H1 (cell line): ENCODE results near the gene FAM76B. TPM values are rescaled to one million over a fixed set of nuclear protein-coding genes. Genes with fewer than 3 reads are reported as not detected.

Source experiments
- CTCF ChIA-PET: fragments of 300-600 bp; sonication (Branson Sonifier 250); formaldehyde crosslinking; loops from one replicate; lab custom pipeline; 2021; ENCODE audit not compliant: partially characterized antibody; lab: Charles Lee
- POLR2A ChIA-PET: fragments of 300-600 bp; sonication (Branson Sonifier 250); formaldehyde crosslinking; loops from one replicate; lab custom pipeline; 2021; ENCODE audit warnings: inconsistent platforms; ENCODE audit not compliant: partially characterized antibody; lab: Charles Lee
- DNase-seq, 2 experiments: peaks; one replicate each; pipeline versions ENCODE4 v3.0.0 to v3.0.0-alpha.2; 2010 to 2022; ENCODE audit warnings: low spot score in 2 of 2, low read depth in 1 of 2, mixed read lengths in 1 of 2
- FAIRE-seq: peaks from 2 replicates; lab custom pipeline; 2011; peaks lifted over from hg19 to GRCh38; lab: Jason Lieb, UNC
- H2AFZ ChIP-seq: 2 replicates; pipeline ENCODE4 v1.8.1; 2012; ENCODE audit warnings: low read length, inconsistent platforms
- H2AK5ac ChIP-seq: 2 replicates; pipeline ENCODE4 v1.6.1; 2013; ENCODE audit warnings: low read depth, low read length
- H2BK120ac ChIP-seq: replicated peaks from 2 replicates; pipeline ENCODE3; 2013; ENCODE audit warnings: low read depth, low read length, inconsistent platforms
- H2BK12ac ChIP-seq: 2 replicates; pipeline ENCODE4 v1.6.1; 2013; ENCODE audit warnings: low read depth, low read length
- H2BK15ac ChIP-seq: 2 replicates; pipeline ENCODE4 v1.6.1; 2013; ENCODE audit warnings: low read length
- H2BK20ac ChIP-seq: 2 replicates; pipeline ENCODE4 v1.6.1; 2013; ENCODE audit warnings: low read length
- H2BK5ac ChIP-seq: 2 replicates; pipeline ENCODE4 v1.6.1; 2013; ENCODE audit warnings: low read depth, low read length
- H3K14ac ChIP-seq: 2 replicates; pipeline ENCODE4 v1.6.1; 2013; ENCODE audit warnings: inconsistent platforms; ENCODE audit not compliant: insufficient read length
- H3K18ac ChIP-seq: 2 replicates; pipeline ENCODE4 v1.6.1; 2013; ENCODE audit warnings: low read length; ENCODE audit errors: extremely low read depth
- H3K23ac ChIP-seq: 2 replicates; pipeline ENCODE4 v1.6.1; 2013; ENCODE audit warnings: inconsistent platforms; ENCODE audit not compliant: insufficient read length
- H3K23me2 ChIP-seq: 2 replicates; pipeline ENCODE4 v1.6.1; 2013; ENCODE audit warnings: low read depth, low read length
- H3K27ac ChIP-seq: 2 replicates; pipeline ENCODE4 v1.6.1; 2011; ENCODE audit warnings: low read depth, low read length, inconsistent platforms
- H3K27me3 ChIP-seq, 4 experiments: replicated peaks in 1 of 4; 1 replicate in 1 of 4; 2 replicates in 3 of 4; pipeline versions ENCODE4 v1.6.1 to v1.8.1; 2011 to 2013; ENCODE audit warnings: low read length in 3 of 4, mild to moderate bottlenecking in 3 of 4, inconsistent platforms in 2 of 4, mixed read lengths in 2 of 4, moderate library complexity in 1 of 4; ENCODE audit not compliant: control insufficient read depth in 3 of 4, insufficient read depth in 3 of 4; ENCODE audit errors: extremely low read depth in 1 of 4
- H3K36me3 ChIP-seq, 4 experiments: 2 replicates each; pipeline versions ENCODE4 v1.6.1 to v1.8.1; 2011 to 2013; ENCODE audit warnings: mild to moderate bottlenecking in 4 of 4, low read length in 3 of 4, moderate library complexity in 2 of 4, control low read depth in 1 of 4, inconsistent platforms in 1 of 4; ENCODE audit not compliant: insufficient read depth in 4 of 4, control insufficient read depth in 2 of 4
- H3K4ac ChIP-seq: replicated peaks from 2 replicates; pipeline ENCODE3; 2013; ENCODE audit warnings: low read length, low read depth, mixed read lengths, inconsistent platforms; ENCODE audit not compliant: insufficient read length
- H3K4me1 ChIP-seq, 4 experiments: replicated peaks in 1 of 4; 1 replicate in 1 of 4; 2 replicates in 3 of 4; pipeline versions ENCODE4 v1.6.1 to v1.8.1; 2011 to 2013; ENCODE audit warnings: low read length in 3 of 4, inconsistent platforms in 2 of 4, mixed read lengths in 1 of 4; ENCODE audit not compliant: insufficient read depth in 4 of 4, control insufficient read depth in 3 of 4
- H3K4me2 ChIP-seq, 2 experiments: 2 replicates each; pipeline versions ENCODE4 v1.6.1 to v1.8.1; 2011 to 2013; ENCODE audit warnings: low read depth in 2 of 2, low read length in 2 of 2, control low read depth in 1 of 2, inconsistent platforms in 1 of 2, mild to moderate bottlenecking in 1 of 2; ENCODE audit not compliant: insufficient read depth in 1 of 2
- H3K4me3 ChIP-seq, 4 experiments: fragments of 200-600, 300-600 bp in 1 of 4; sonication (generic), shearing (Covaris generic), sonication (Bioruptor Twin) in 1 of 4; 2 replicates each; pipeline versions ENCODE4 v1.5.1 to v1.8.1; 2011 to 2016; ENCODE audit warnings: low read length in 4 of 4, low read depth in 3 of 4, control low read depth in 2 of 4, inconsistent platforms in 2 of 4, mild to moderate bottlenecking in 2 of 4, mixed read lengths in 1 of 4, moderate library complexity in 1 of 4; ENCODE audit not compliant: insufficient read depth in 2 of 4; ENCODE audit errors: extremely low read depth in 1 of 4
- H3K56ac ChIP-seq: replicated peaks from 2 replicates; pipeline ENCODE3; 2013; ENCODE audit warnings: low read depth, mild to moderate bottlenecking, mixed read lengths, low read length, inconsistent platforms; ENCODE audit not compliant: insufficient read length
- H3K79me1 ChIP-seq: 2 replicates; pipeline ENCODE4 v1.6.1; 2013; ENCODE audit warnings: low read depth, low read length, control low read depth
- H3K79me2 ChIP-seq, 2 experiments: 2 replicates each; pipeline versions ENCODE4 v1.6.1 to v1.8.1; 2012 to 2013; ENCODE audit warnings: low read length in 2 of 2, mild to moderate bottlenecking in 2 of 2, inconsistent platforms in 1 of 2; ENCODE audit not compliant: insufficient read depth in 2 of 2, control insufficient read depth in 1 of 2
- H3K9ac ChIP-seq, 4 experiments: replicated peaks in 1 of 4; 1 replicate in 1 of 4; 2 replicates in 3 of 4; pipeline versions ENCODE4 v1.6.1 to v1.8.1; 2011 to 2013; ENCODE audit warnings: low read depth in 3 of 4, low read length in 3 of 4, control low read depth in 2 of 4, mild to moderate bottlenecking in 2 of 4, moderate library complexity in 2 of 4, inconsistent platforms in 1 of 4; ENCODE audit errors: extremely low read depth in 1 of 4
- H3K9me3 ChIP-seq, 2 experiments: 2 replicates each; pipeline versions ENCODE4 v1.6.1 to v1.8.1; 2012 to 2013; ENCODE audit warnings: mild to moderate bottlenecking in 2 of 2, moderate library complexity in 2 of 2, control low read depth in 1 of 2, inconsistent platforms in 1 of 2, low read depth in 1 of 2, low read length in 1 of 2, mixed read lengths in 1 of 2; ENCODE audit not compliant: insufficient read depth in 2 of 2
- H4K20me1 ChIP-seq, 2 experiments: replicated peaks in 1 of 2; 2 replicates each; pipeline versions ENCODE3 to v1.8.1; 2011 to 2013; ENCODE audit warnings: inconsistent platforms in 2 of 2, low read length in 2 of 2, mild to moderate bottlenecking in 1 of 2; ENCODE audit not compliant: insufficient read depth in 2 of 2, control insufficient read depth in 1 of 2
- H4K5ac ChIP-seq: 2 replicates; pipeline ENCODE4 v1.6.1; 2013; ENCODE audit warnings: low read length, low read depth, mixed read lengths, inconsistent platforms; ENCODE audit not compliant: insufficient read length
- H4K8ac ChIP-seq: 2 replicates; pipeline ENCODE4 v1.8.0; 2013; ENCODE audit warnings: mild to moderate bottlenecking, moderate library complexity, low read length, inconsistent platforms; ENCODE audit not compliant: insufficient read depth; ENCODE audit errors: extremely low read depth
- H4K91ac ChIP-seq: replicated peaks from 2 replicates; pipeline ENCODE3; 2013; ENCODE audit warnings: low read length, mixed read lengths, inconsistent platforms; ENCODE audit not compliant: insufficient read length
- ATF2 ChIP-seq: IDR thresholded peaks from 2 replicates; pipeline ENCODE4 v1.6.1; 2012; ENCODE audit warnings: low read length, inconsistent platforms
- CBX5 ChIP-seq: fragments of 300-800, 300-1000 bp; sonication (generic); IDR thresholded peaks from 2 replicates; pipeline ENCODE4 v1.7.1; 2016; ENCODE audit warnings: antibody characterized with exemption, low read length, low read depth
- CHD1 ChIP-seq: IDR thresholded peaks from 2 replicates; pipeline ENCODE4 v1.6.1; 2012; ENCODE audit warnings: low read depth, low read length, improper control_type of control experiment
- JUND ChIP-seq: IDR thresholded peaks from 2 replicates; pipeline ENCODE4 v1.6.1; 2011; ENCODE audit warnings: mild to moderate bottlenecking, improper control_type of control experiment, low read length
- KDM1A ChIP-seq: fragments of 200-600, 300-600 bp; sonication (generic); IDR thresholded peaks from 2 replicates; pipeline ENCODE4 v1.7.1; 2016; ENCODE audit warnings: mild to moderate bottlenecking, low read length, borderline replicate concordance
- POLR2A ChIP-seq, 2 experiments: IDR thresholded peaks; 1 replicate in 1 of 2; 2 replicates in 1 of 2; pipeline ENCODE4 v1.6.1; 2011; ENCODE audit warnings: low read depth in 2 of 2, low read length in 2 of 2, mild to moderate bottlenecking in 2 of 2; ENCODE audit errors: control extremely low read depth in 1 of 2
- RBBP5 ChIP-seq: IDR thresholded peaks from 2 replicates; pipeline ENCODE4 v1.7.1; 2012; ENCODE audit warnings: low read depth, mild to moderate bottlenecking, inconsistent platforms, low read length, moderate library complexity, borderline replicate concordance
- RFX5 ChIP-seq: IDR thresholded peaks from 2 replicates; pipeline ENCODE4 v1.6.1; 2011; ENCODE audit warnings: low read depth, low read length, improper control_type of control experiment, borderline replicate concordance
- SIRT6 ChIP-seq: IDR thresholded peaks from one replicate; pipeline ENCODE4 v1.7.1; 2012; ENCODE audit warnings: low read length, inconsistent platforms
- TBP ChIP-seq: IDR thresholded peaks from 2 replicates; pipeline ENCODE4 v1.6.1; 2011; ENCODE audit warnings: low read depth, low read length, improper control_type of control experiment
- TEAD4 ChIP-seq: IDR thresholded peaks from 2 replicates; pipeline ENCODE4 v1.6.1; 2012; ENCODE audit warnings: low read depth, low read length, inconsistent platforms, mixed read lengths
- USF2 ChIP-seq: IDR thresholded peaks from 2 replicates; pipeline ENCODE4 v1.6.1; 2011; ENCODE audit warnings: low read length, improper control_type of control experiment
- WGBS, 2 experiments: shearing (Covaris generic) in 1 of 2; methylation state at CpG; one replicate each; pipeline versions ENCODE4 v1.1.6 to v1.1.7; 2013 to 2015; ENCODE audit warnings: low lambda C conversion rate in 2 of 2, mixed read lengths in 2 of 2, inconsistent platforms in 1 of 2, low coverage in 1 of 2, missing lambda C conversion rate in 1 of 2; ENCODE audit not compliant: insufficient replicate concordance in 2 of 2, insufficient coverage in 1 of 2, insufficient read length in 1 of 2; ENCODE audit errors: extremely low coverage in 1 of 2, missing lambda C conversion rate in 1 of 2; 5-methylcytosine and 5-hydroxymethylcytosine counted together
- polyA plus RNA-seq, 7 experiments: library from polyadenylated mRNA; depleted of rRNA in 3 of 7; stranded (reverse) in 5 of 7; unstranded in 2 of 7; fragments of >200 nt in 5 of 7; fragments of 200-250 nt in 2 of 7; gene quantifications; 1 replicate in 5 of 7; 2 replicates in 1 of 7; 4 replicates in 1 of 7; pipeline versions ENCODE4 v1.2.1 to v1.2.3, GENCODE V29; 2011 to 2013; ENCODE audit warnings: missing spikeins in 2 of 7, mixed read lengths in 2 of 7
- total RNA-seq: library from RNA; stranded (reverse); fragmentation: NEBNext Ultra II Directional; extraction: Animal tissue kit (Norgen Biotek cat#: 25700); gene quantifications from 2 replicates; pipeline ENCODE4 v1.2.1, GENCODE V29; 2021

FAM76B gene
- total and polyA plus RNA-seq, 2 of the 8 experiments (the other 6 are each of a cell fraction or from before 2014, with no cell fraction given): 11.0 to 22.3 TPM

- Histone ChIP-seq H3K79me2 (peaks cover 18 to 83% of the 10 kb centered on the region in 2 experiments), H3K4me1 (peaks cover 0 to 9% (median 0%) of the 10 kb centered on the region in 4 experiments; a peak in 1 of 7 replicates), H2AFZ (no peak overlapping the region), H3K27ac (no peak overlapping the region), H3K27me3 (no peaks in the 10 kb centered on the region), H2BK20ac (no peak overlapping the region), H2BK12ac (no peak overlapping the region), H3K9ac (peak overlapping the region in 1 of 4 experiments; percentile 42; a peak in 1 of 7 replicates), H2BK5ac (no peak overlapping the region), H3K23ac (no peak overlapping the region), H3K4ac (no peak overlapping the region), H4K20me1 (peaks cover 2 to 7% of the 10 kb centered on the region in 2 experiments), H4K8ac (no peak overlapping the region), H3K18ac (no peak overlapping the region), H4K91ac (no peak overlapping the region), H3K79me1 (peaks cover 4% of the 10 kb centered on the region; the same call in 1 of the 2 replicates), H3K23me2 (peaks cover 6% of the 10 kb centered on the region), H3K4me3 (no peak overlapping the region; a peak in 1 of 8 replicates), H4K5ac (no peak overlapping the region), H3K14ac (no peak overlapping the region), H2AK5ac (no peak overlapping the region), H3K4me2 (peak overlapping the region in 1 of 2 experiments; percentile 68; a peak in 1 of 4 replicates), H3K9me3 (no peaks in the 10 kb centered on the region), H2BK120ac (no peak overlapping the region), H2BK15ac (no peak overlapping the region), H3K36me3 (peaks cover 0 to under 1% (median 0%) of the 10 kb centered on the region in 4 experiments; a peak in 1 of 8 replicates), H3K56ac (no peak overlapping the region)
- no peak for DNase-seq
- ChIA-PET POLR2A (no interaction called here), CTCF (interaction anchor here (1.3 to 3.1 kb wide), 3 partner anchors 43 to 641 kb away, joined by 3 to 9 read pairs (median 5); no protein-coding TSS in a partner anchor)
- WGBS, 2 experiments: 94% methylated on average over 7 of the region's 7 CpGs; no CpG with 5 or more reads in 1 of the 2 experiments
- no peak for FAIRE-seq
- no peak for TF ChIP-seq JUND
- no peak for TF ChIP-seq TBP
- TF ChIP-seq POLR2A (IDR thresholded peaks at IDR 0.05; ENCODE audit: control extremely low read depth in 1 of 2, low read depth in 2 of 2, low read length in 2 of 2): no peak
- TF ChIP-seq TEAD4: no peak
- TF ChIP-seq SIRT6: no peak
- TF ChIP-seq USF2: no peak
- TF ChIP-seq CHD1: no peak
- no peak for TF ChIP-seq KDM1A
- TF ChIP-seq RBBP5: no peak
- no peak for TF ChIP-seq CBX5
- TF ChIP-seq RFX5: no peak
- no peak for TF ChIP-seq ATF2
Measured at GRCh38 chr11:95792700-95793099, 3.1 kb upstream of the FAM76B start.
